UCSD-AML1 (cell line): ENCODE data around the gene SEMA6A.

Experiments used
- DNase-seq: peaks from one replicate; lab custom pipeline; 2025; ENCODE audit not compliant: unreplicated experiment; lab: John Stamatoyannopoulos, UW

The SEMA6A gene

DNA sequence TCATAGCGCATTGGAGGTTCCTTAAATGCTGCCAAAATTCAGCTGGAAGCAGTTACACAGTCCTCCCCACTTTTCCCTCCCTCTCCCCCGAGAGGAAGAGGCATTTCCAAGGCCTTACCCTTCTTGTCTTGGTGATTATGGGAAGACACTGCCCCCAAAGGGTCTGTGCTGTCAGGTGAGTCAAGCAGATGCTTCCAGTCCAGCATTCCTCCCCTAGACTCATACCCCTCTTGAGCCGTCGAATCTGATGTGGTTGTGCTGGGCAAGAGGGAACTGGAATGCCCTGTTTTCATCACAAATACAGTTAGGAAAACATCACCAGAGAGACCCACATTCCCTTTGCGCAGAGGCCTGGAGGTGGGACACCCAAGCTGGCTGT lies 107.2 kb downstream of the SEMA6A start:
- DNase-seq = no peak

DNA sequence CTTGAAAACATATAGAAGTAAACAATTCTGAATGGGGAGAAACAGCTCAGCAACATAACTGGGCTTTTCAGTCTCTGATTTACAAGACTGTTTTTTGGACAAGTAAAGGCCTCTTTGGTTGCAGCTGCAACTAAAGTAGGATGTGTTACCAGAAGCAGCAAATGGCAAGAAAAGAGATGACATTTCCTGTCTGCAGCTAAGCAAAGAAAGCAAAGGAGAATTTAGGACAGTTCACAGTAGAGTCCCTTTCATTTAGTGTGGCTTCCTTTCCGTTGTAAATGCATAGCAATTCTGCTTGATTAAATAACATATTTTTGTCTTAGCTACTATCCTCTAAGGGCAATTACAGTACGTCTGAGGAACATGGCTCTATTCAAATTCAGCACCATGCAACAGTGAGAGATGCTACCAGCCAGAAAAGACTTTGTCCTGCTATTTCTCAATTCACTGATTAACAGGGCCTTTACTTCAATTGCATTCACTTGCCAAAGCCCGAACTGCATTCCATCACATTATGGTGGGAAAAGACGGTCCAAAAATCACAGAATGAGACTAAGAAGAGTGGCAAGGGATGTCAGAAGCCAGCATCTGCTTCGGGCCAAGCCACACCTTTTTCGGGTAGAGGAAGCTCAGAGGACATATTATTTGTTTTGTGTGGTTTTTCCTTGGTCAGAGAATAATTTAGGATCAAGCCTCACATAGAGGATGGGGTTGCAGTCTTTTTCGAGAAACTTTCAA lies 107.7 kb downstream of the SEMA6A start:
- no peak for DNase-seq

GRCh38 chr5:116465411-116465810 lies 109.2 kb downstream of the SEMA6A start:
- DNase-seq = no peak

GRCh38 chr5:116464144-116464708 lies 110.4 kb downstream of the SEMA6A start:
- DNase-seq = no peak

DNA sequence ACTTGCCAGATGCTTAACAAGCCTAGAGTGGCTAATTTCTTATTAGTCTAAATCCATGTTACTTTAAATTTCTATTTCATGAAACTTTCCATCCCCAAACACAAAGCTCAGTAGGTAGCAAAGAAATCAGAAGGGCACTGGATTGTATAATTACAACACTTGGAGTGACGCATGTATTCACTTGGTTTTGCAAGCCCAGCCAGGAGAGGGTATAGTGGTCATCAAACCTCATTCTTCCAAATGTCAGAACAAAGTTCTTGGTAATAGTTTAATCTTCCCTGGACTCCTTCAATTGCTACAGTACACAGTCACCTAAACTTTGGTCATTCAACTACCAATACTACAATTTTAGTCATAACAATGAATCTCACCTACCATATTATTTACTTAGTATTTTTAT lies 112.1 kb downstream of the SEMA6A start:
- no peak for DNase-seq

DNA sequence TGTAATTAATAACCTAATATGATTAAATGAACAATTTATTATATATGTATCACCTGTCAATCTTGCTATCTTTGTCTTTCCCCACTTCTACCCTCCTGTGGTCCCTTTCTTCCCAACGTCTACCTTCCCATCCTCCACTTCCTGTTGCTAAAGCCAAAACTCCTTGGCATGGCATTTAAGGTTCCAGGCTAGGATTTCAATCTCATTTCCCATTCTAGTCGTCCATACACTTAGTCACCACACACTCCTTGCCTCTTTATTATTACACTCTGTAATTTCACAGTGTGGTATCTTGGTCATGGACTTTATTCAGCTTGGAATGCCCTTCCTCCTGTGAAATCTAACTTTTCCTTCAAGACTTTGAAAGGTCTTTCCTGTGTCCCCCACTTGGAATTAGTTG lies 115.3 kb downstream of the SEMA6A start:
- no peak for DNase-seq

- no peak for DNase-seq
These were observed 117.6 kb downstream of the SEMA6A start for GRCh38 chr5:116457062-116457461.

GRCh38 chr5:116456036-116456435 lies 118.6 kb downstream of the SEMA6A start:
- no peak for DNase-seq

DNA sequence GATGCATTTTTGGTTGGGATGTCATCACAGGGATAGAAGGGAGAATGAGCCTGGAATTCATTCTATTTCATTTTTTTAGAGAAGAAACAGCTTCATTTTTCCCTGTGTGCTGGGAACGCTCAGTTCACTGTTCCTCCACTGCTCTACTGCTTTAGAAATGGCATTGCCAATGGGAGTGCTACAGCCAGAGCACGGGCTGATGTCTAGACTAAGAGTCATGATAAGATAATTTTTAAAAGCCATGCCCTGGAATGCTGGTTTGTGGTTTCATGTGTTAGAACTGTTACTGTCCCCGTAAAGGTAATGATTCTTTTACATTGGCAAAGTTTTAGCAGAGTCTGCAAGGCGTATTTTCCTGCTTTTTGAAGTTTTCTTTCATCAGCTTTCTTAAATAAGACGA lies 119.6 kb downstream of the SEMA6A start:
- DNase-seq = no peak

DNA sequence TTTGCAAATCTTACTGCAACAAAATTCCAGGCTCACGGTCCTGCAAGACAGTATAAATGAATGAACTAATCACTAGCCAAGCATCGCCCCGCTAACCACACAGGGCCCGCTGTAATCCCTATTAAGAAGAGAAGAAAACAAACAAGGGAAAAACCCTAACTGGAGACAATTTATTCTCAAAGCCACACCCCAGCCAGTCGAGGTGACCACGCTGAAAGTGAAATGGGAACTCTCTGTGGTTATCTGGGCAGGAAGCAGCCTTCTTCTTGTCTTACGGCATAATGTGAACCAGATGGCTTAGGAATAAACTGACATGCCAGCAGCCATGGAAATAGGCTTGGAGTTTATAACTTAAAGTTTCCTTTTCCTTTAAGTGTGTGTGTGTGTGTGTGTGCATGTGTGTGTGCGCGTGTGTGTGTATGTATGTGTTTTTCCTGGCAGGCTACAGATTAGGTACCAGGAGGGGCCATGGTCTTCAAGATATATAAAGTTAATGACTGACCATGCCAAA lies 120.2 kb downstream of the SEMA6A start:
- peak; percentile 68 for DNase-seq

DNA sequence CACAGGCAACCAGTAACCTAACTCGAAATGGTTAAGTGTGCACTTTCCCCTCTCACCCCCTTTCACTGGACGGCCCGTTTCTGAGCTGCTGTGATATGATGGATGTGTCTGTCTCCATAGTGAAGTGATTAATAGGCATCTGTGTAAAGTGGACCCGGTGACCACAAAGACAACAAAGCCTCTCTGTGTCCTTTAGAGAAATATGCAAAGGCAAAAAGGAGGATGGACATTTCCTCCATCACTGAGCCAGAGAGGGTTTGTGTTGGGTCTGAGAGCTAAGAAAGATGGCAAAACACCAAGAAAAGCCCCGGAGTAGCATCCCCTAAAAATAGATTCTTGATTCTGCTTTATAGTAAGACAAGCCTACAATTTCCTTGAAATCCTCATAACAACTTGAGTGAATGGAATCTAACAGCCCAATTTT lies 120.6 kb downstream of the SEMA6A start:
- DNase-seq = no peak

GRCh38 chr5:116452774-116453368 lies 121.8 kb downstream of the SEMA6A start:
- no peak for DNase-seq

GRCh38 chr5:116451905-116452450 lies 122.6 kb downstream of the SEMA6A start:
- no peak for DNase-seq

DNA sequence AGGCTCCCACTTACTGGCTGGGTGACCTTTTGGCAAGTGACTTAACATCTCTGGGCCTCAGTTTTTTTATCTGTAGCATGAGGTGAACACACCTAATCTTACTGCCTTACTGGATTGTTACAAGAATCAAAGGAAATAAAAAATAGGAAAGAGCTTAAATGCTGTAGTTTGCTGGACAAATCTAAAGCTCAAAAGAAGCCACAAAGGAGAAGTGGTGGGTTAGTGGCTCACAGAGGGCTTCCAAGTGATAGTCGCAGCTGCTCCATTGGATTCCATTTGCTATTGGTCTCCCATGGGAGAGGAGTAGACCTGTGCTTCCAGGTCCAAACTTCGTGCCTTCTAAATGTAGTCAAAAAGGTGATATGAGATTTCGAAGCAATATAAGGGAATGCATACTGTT lies 123.6 kb downstream of the SEMA6A start:
- DNase-seq = no peak

- no peak for DNase-seq
These were observed 125.2 kb downstream of the SEMA6A start for GRCh38 chr5:116449458-116449857.

- no peak for DNase-seq
These were observed 125.7 kb downstream of the SEMA6A start for GRCh38 chr5:116448870-116449427.

DNA sequence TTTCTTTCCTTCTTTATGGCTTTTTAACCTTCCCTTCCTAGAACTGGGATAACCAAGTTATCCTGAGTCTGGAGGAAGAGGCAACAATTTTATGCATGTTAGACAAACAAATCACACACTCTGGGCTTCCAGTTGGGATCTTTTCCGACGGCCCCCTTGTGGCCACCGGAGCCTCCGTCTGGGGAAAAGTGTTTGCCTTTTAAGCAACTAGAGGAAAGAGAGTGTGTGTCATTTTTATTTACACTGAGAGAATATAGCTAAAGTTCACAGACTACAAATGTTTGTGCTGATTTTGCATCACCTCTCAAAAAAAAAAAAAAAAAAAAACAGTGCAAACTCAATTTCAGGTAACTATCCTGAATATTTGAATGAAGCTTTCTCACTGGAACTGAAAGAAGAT lies 126.2 kb downstream of the SEMA6A start:
- DNase-seq = no peak

DNA sequence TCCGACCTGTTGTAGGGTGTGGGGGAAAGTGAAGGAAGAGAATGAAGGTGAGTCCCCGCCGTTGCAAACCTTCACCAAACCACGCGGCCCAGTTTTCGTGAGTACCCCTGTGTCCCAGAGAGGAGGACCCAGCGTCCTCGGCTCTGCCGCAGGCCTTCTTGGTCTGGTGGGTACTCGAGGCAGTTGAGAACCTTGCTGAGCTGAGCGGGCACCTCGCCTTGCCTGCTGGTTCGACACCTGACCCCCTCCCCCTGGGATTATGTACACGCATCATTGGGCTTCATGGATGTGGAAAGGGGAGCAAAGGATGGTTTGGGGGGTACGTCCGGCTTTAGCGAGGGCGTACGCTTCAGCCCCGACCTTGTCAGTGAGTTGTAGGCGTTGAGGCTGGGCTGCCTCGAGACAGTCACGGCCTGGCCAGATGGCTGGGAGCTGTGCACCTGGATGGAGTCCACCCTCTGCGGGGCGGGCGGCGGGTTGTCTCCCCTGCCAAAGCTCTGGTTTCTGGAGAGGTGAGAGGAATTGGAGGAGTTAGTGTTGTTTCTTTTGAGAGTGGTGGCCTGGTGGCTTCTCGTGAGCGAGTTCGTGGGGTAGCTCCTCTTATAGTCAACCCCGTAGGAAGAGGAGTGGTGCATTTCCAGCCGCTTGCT lies 128.1 kb downstream of the SEMA6A start:
- no peak for DNase-seq

- no peak for DNase-seq
These were observed 129.3 kb downstream of the SEMA6A start for GRCh38 chr5:116445311-116445710.

DNA sequence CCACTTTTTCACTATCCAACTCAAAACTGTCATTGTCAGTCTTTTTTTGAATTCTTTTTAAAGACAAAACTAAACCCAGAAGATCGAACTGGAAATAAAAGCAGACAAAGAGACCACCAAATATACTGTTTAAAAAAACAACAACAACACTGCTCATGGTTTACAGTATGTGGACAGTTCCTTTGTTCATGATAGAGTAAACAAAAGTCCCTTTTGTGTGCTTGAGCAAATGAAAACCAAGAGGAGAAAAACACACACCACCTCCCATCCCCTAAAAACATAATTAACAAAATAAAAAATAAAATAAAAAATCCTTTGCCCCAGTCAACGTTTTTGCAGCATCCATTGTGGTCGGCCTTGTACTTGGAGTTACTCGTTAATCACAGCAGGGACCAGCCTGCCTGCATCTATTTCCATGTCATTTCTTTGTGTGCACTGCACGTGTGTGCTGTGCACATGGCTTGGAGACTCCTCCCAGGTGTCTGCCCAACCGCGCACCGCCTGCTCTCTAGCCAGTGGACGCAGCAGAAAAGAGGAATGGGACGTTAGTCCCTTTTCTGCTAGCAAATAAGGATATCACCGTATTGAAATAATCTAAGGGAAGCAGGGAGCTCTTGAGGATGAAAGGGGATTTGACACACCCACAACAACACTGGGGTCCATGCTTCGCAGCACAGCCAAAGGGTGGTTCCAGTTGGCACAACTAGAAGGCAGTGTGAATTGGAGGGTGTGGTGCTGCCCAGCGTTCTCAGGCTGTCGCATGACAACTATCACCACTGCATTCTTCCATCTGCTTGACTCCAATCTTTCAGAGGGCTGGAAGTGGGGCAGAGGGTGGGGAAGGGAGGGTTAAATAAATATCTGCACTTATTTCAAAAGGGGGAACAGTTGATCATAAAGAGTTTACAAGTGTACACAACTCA lies 130.0 kb downstream of the SEMA6A start:
- DNase-seq = no peak
